NT2/D1 (cell line): ENCODE data around the gene CORO7.

Experiments used
- DNase-seq: peaks from one replicate; pipeline ENCODE4 v3.0.0-alpha.2; 2011; ENCODE audit warnings: low read depth, low spot score
- H3K27me3 ChIP-seq: 2 replicates; pipeline ENCODE4 v1.6.0; 2011; ENCODE audit warnings: mild to moderate bottlenecking; ENCODE audit not compliant: insufficient read length, insufficient read depth
- H3K36me3 ChIP-seq: 2 replicates; pipeline ENCODE4 v1.6.1; 2011; ENCODE audit warnings: mild to moderate bottlenecking, low read length, mixed read lengths; ENCODE audit not compliant: insufficient read depth, insufficient read length
- H3K4me1 ChIP-seq: 2 replicates; pipeline ENCODE4 v1.5.1; 2011; ENCODE audit not compliant: insufficient read depth, insufficient read length
- H3K4me3 ChIP-seq: 2 replicates; pipeline ENCODE4 v1.5.1; 2011; ENCODE audit warnings: low read depth; ENCODE audit not compliant: insufficient read length
- H3K9ac ChIP-seq: 2 replicates; pipeline ENCODE4 v1.6.0; 2011; ENCODE audit warnings: low read depth; ENCODE audit not compliant: insufficient read length
- H3K9me3 ChIP-seq: 2 replicates; pipeline ENCODE4 v1.5.1; 2011; ENCODE audit warnings: mild to moderate bottlenecking, low read length; ENCODE audit not compliant: insufficient read depth
- SUZ12 ChIP-seq: IDR thresholded peaks from 2 replicates; pipeline ENCODE4 v1.6.1; 2011; ENCODE audit not compliant: insufficient read length, insufficient read depth; ENCODE audit errors: extremely low read depth
- YY1 ChIP-seq: IDR thresholded peaks from 2 replicates; pipeline ENCODE4 v1.6.1; 2011; ENCODE audit not compliant: insufficient read length, insufficient read depth
- ZNF274 ChIP-seq: IDR thresholded peaks from 2 replicates; pipeline ENCODE4 v1.6.1; 2011; ENCODE audit warnings: mild to moderate bottlenecking, low read depth, low read length

The CORO7 gene

GRCh38 chr16:4371357-4372000 is 44.9 kb downstream of the CORO7 start, which contains the start of gene VASN:
TSS of gene VASN (plus strand) at chr16:4371848. CDS start at chr16:4380878, 9,030 bp downstream.
- DNase-seq = no peak
- TF ChIP-seq SUZ12 (no peak), ZNF274 (no peak), YY1 (no peak)
- H3K27me3 ChIP-seq = no peaks in the 10 kb centered on the region
- peak within 1 kb of the TSS; percentile 79 for H3K9ac ChIP-seq
- no peaks in the 10 kb centered on the region for H3K9me3 ChIP-seq
- peaks cover 11% of the 10 kb centered on the region for H3K36me3 ChIP-seq
- H3K4me1 ChIP-seq = peaks cover 44% of the 10 kb centered on the region
- H3K4me3 ChIP-seq = peak within 1 kb of the TSS; percentile 75

GRCh38 chr16:4370570-4371356 is 45.6 kb downstream of the CORO7 start:
- H3K4me1 ChIP-seq = peaks cover 39% of the 10 kb centered on the region
- H3K9ac ChIP-seq = peak overlapping the region; percentile 44
- peaks cover 6% of the 10 kb centered on the region for H3K36me3 ChIP-seq
- no peak for TF ChIP-seq YY1
- no peak for TF ChIP-seq ZNF274
- no peak for TF ChIP-seq SUZ12
- no peak for DNase-seq
- no peaks in the 10 kb centered on the region for H3K27me3 ChIP-seq
- no peak overlapping the region for H3K4me3 ChIP-seq
- H3K9me3 ChIP-seq = no peaks in the 10 kb centered on the region

GRCh38 chr16:4370151-4370550 is 46.2 kb downstream of the CORO7 start:
- peaks cover 6% of the 10 kb centered on the region for H3K36me3 ChIP-seq
- TF ChIP-seq ZNF274 = no peak
- no peak for TF ChIP-seq SUZ12
- DNase-seq = no peak
- H3K4me1 ChIP-seq = peaks cover 39% of the 10 kb centered on the region
- H3K4me3 ChIP-seq = no peak overlapping the region
- no peaks in the 10 kb centered on the region for H3K9me3 ChIP-seq
- no peak overlapping the region for H3K9ac ChIP-seq
- no peaks in the 10 kb centered on the region for H3K27me3 ChIP-seq

- TF ChIP-seq YY1 (no peak), ZNF274 (no peak)
- H3K4me1 ChIP-seq = peaks cover 31% of the 10 kb centered on the region
- peaks cover 8% of the 10 kb centered on the region for H3K36me3 ChIP-seq
- no peak overlapping the region for H3K4me3 ChIP-seq
- no peak for DNase-seq
- no peaks in the 10 kb centered on the region for H3K9me3 ChIP-seq
- H3K27me3 ChIP-seq = no peaks in the 10 kb centered on the region
- peak overlapping the region; percentile 39 for H3K9ac ChIP-seq
These were observed 47.2 kb downstream of the CORO7 start for GRCh38 chr16:4369007-4369733.

GRCh38 chr16:4367393-4367856 is 49.0 kb downstream of the CORO7 start:
- no peak overlapping the region for H3K9ac ChIP-seq
- H3K4me1 ChIP-seq = peaks cover 25% of the 10 kb centered on the region
- no peaks in the 10 kb centered on the region for H3K27me3 ChIP-seq
- peaks cover 8% of the 10 kb centered on the region for H3K36me3 ChIP-seq
- no peaks in the 10 kb centered on the region for H3K9me3 ChIP-seq
- no peak overlapping the region for H3K4me3 ChIP-seq
- DNase-seq = no peak
- TF ChIP-seq SUZ12 = no peak
- no peak for TF ChIP-seq YY1
- TF ChIP-seq ZNF274 = no peak

GRCh38 chr16:4366016-4366415 is 50.4 kb downstream of the CORO7 start:
- H3K36me3 ChIP-seq = peaks cover 8% of the 10 kb centered on the region
- no peak for TF ChIP-seq YY1
- no peak for TF ChIP-seq SUZ12
- no peak for TF ChIP-seq ZNF274
- H3K9ac ChIP-seq = no peak overlapping the region
- H3K4me3 ChIP-seq = no peak overlapping the region
- DNase-seq = no peak
- no peaks in the 10 kb centered on the region for H3K27me3 ChIP-seq
- no peaks in the 10 kb centered on the region for H3K9me3 ChIP-seq
- peaks cover 29% of the 10 kb centered on the region for H3K4me1 ChIP-seq

- Histone ChIP-seq H3K4me1 (peaks cover 28% of the 10 kb centered on the region), H3K36me3 (peaks cover 8% of the 10 kb centered on the region), H3K9ac (no peak overlapping the region), H3K4me3 (no peak overlapping the region), H3K27me3 (no peaks in the 10 kb centered on the region), H3K9me3 (no peaks in the 10 kb centered on the region)
- TF ChIP-seq SUZ12 (no peak), ZNF274 (no peak), YY1 (no peak)
- DNase-seq = no peak
These were observed 50.8 kb downstream of the CORO7 start for GRCh38 chr16:4365615-4366014.
